CD14-positive monocyte (primary cell): ENCODE measurements around the gene ATP23. TPM values are rescaled to one million over a fixed set of nuclear protein-coding genes. Genes with fewer than 3 reads are reported as not detected.

Experiments used
- DNase-seq, 3 donors: peaks; one replicate each; pipeline ENCODE4 v3.0.0-alpha.2; 2011 to 2022
- H2AFZ ChIP-seq: 2 replicates; pipeline ENCODE4 v1.6.0; 2012; ENCODE audit warnings: mild to moderate bottlenecking, low read depth, low read length, inconsistent platforms; ENCODE audit not compliant: insufficient read depth, poor library complexity, severe bottlenecking
- H3K27ac ChIP-seq, 2 donors: 1 replicate in 1 of 2; 2 replicates in 1 of 2; pipeline ENCODE4 v1.5.1; 2012 to 2013; ENCODE audit warnings: low read length in 2 of 2, control low read depth in 1 of 2, inconsistent platforms in 1 of 2, low read depth in 1 of 2, mild to moderate bottlenecking in 1 of 2
- H3K27me3 ChIP-seq, 2 donors: one replicate each; pipeline versions ENCODE4 v1.6.0 to v1.6.1; 2011 to 2013; ENCODE audit warnings: low read length in 2 of 2; ENCODE audit not compliant: control insufficient read depth in 2 of 2, insufficient read depth in 2 of 2
- H3K36me3 ChIP-seq, 2 donors: replicated peaks in 1 of 2; 1 replicate in 1 of 2; 2 replicates in 1 of 2; pipeline versions ENCODE4 v1.5.1 to v1.6.1; 2012 to 2013; ENCODE audit warnings: low read length in 2 of 2, control low read depth in 1 of 2, inconsistent platforms in 1 of 2, mild to moderate bottlenecking in 1 of 2; ENCODE audit not compliant: insufficient read depth in 2 of 2, control insufficient read depth in 1 of 2
- H3K4me1 ChIP-seq, 2 donors: 1 replicate in 1 of 2; 2 replicates in 1 of 2; pipeline versions ENCODE4 v1.5.1 to v1.6.1; 2012 to 2013; ENCODE audit warnings: low read length in 2 of 2, control low read depth in 1 of 2, inconsistent platforms in 1 of 2, mild to moderate bottlenecking in 1 of 2, moderate library complexity in 1 of 2; ENCODE audit not compliant: insufficient read depth in 2 of 2, control insufficient read depth in 1 of 2
- H3K4me2 ChIP-seq: replicated peaks from 2 replicates; pipeline ENCODE3; 2012; ENCODE audit warnings: low read length, moderate library complexity, mild to moderate bottlenecking; ENCODE audit not compliant: poor library complexity, severe bottlenecking; ENCODE audit errors: extremely low read depth
- H3K4me3 ChIP-seq, 3 experiments: fragments of 200-600 bp in 1 of 3; sonication (generic) in 1 of 3; replicated peaks in 1 of 3; 1 replicate in 2 of 3; 2 replicates in 1 of 3; pipeline ENCODE4 v1.5.1; 2011 to 2013; ENCODE audit warnings: low read length in 3 of 3, mild to moderate bottlenecking in 3 of 3, control low read depth in 2 of 3, low read depth in 2 of 3, inconsistent platforms in 1 of 3, moderate library complexity in 1 of 3
- H3K79me2 ChIP-seq: 2 replicates; pipeline ENCODE4 v1.6.0; 2012; ENCODE audit warnings: mild to moderate bottlenecking, control low read depth, inconsistent platforms, low read length, moderate library complexity; ENCODE audit not compliant: insufficient read depth
- H3K9ac ChIP-seq: 2 replicates; pipeline ENCODE4 v1.6.0; 2017; ENCODE audit warnings: low read length, mild to moderate bottlenecking; ENCODE audit not compliant: insufficient read depth, poor library complexity, severe bottlenecking
- H3K9me3 ChIP-seq, 2 donors: replicated peaks in 1 of 2; 1 replicate in 1 of 2; 2 replicates in 1 of 2; pipeline versions ENCODE4 v1.5.1 to v1.6.1; 2012 to 2013; ENCODE audit warnings: low read length in 2 of 2, control low read depth in 1 of 2; ENCODE audit not compliant: control insufficient read depth in 1 of 2, insufficient read depth in 1 of 2
- H4K20me1 ChIP-seq: 2 replicates; pipeline ENCODE4 v1.6.0; 2012; ENCODE audit warnings: mild to moderate bottlenecking, low read length, control low read depth, moderate library complexity; ENCODE audit not compliant: insufficient read depth
- H3K27ac Mint-ChIP-seq, 7 donors: one replicate each; pipeline ENCODE4 v1.8.0; 2020; ENCODE audit warnings: mild to moderate bottlenecking in 7 of 7, mixed read lengths in 7 of 7, moderate library complexity in 6 of 7, inconsistent platforms in 2 of 7
- H3K27me3 Mint-ChIP-seq, 3 donors: one replicate each; pipeline ENCODE4 v1.8.0; 2021 to 2022; ENCODE audit warnings: low read depth in 3 of 3, mild to moderate bottlenecking in 3 of 3, mixed read lengths in 3 of 3, moderate library complexity in 3 of 3, inconsistent platforms in 1 of 3
- H3K36me3 Mint-ChIP-seq, 2 donors: one replicate each; pipeline ENCODE4 v1.8.0; 2020; ENCODE audit warnings: mixed read lengths in 2 of 2, inconsistent platforms in 1 of 2, mild to moderate bottlenecking in 1 of 2
- H3K4me1 Mint-ChIP-seq: one replicate; pipeline ENCODE4 v1.8.0; 2020; ENCODE audit warnings: mild to moderate bottlenecking, mixed read lengths
- H3K4me3 Mint-ChIP-seq, 2 donors: one replicate each; pipeline ENCODE4 v1.8.0; 2020; ENCODE audit warnings: mild to moderate bottlenecking in 2 of 2, mixed read lengths in 2 of 2, moderate library complexity in 1 of 2
- H3K9me3 Mint-ChIP-seq, 7 donors: one replicate each; pipeline ENCODE4 v1.8.0; 2020 to 2022; ENCODE audit warnings: mixed read lengths in 7 of 7, mild to moderate bottlenecking in 6 of 7, moderate library complexity in 6 of 7, inconsistent platforms in 2 of 7
- WGBS: methylation state at CpG from one replicate; pipeline ENCODE4 v1.1.5; 2013; ENCODE audit warnings: missing lambda C conversion rate; ENCODE audit not compliant: insufficient coverage; 5-methylcytosine and 5-hydroxymethylcytosine counted together
- intact Hi-C, 2 donors: fragments of 100-400 bp; cut with micrococcal nuclease; formaldehyde crosslinking; loops; one replicate each; pipeline versions ENCODE4 v1.15.0 to v1.15.1; 2023
- polyA plus RNA-seq, 3 donors: library from polyadenylated mRNA; depleted of rRNA in 1 of 3; unstranded in 2 of 3; stranded (reverse) in 1 of 3; fragments of 300-500 nt in 2 of 3; fragments of >200 nt in 1 of 3; fragmentation: Illumina TruSeq in 2 of 3; gene quantifications; 1 replicate in 2 of 3; 2 replicates in 1 of 3; pipeline ENCODE4 v1.2.3, GENCODE V29; 2012 to 2021
- TF ChIP-seq, protein P1 (sequence below): fragments of 200-600 bp; IDR thresholded peaks from one replicate; pipeline ENCODE4 v1.8.0; 2022; ENCODE audit warnings: antibody characterized with exemption, mild to moderate bottlenecking

The ATP23 gene
- polyA plus RNA-seq, 3 donors = 12.4 to 27.5 (median 24.8) TPM

DNA sequence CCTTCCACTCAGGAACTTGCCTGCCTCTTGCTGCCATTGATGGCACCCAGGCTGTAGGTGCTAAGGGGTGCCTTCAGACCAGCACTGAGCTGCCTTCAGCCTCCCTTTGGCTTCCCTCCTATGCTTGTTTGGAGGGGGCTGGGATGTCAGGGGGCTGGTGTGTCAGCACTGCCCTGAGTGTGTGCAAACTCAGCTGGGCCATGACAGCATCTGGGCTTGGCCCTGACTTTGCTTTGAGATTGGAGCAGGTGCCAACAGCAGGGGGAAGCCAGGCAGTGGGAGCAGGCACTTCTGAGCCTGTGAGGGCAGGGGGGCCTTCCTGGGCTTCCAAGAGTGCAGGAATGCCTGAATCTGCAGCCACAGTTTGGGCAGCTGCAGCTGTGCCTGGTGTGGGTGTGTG lies 56.9 kb downstream of the ATP23 start:
- Histone ChIP-seq H3K36me3 (no peaks in the 10 kb centered on the region), H3K4me1 (no peaks in the 10 kb centered on the region), H4K20me1 (no peaks in the 10 kb centered on the region), H2AFZ (no peak overlapping the region), H3K27ac (no peak overlapping the region), H3K27me3 (no peaks in the 10 kb centered on the region), H3K9me3 (peaks cover 36 to 37% of the 10 kb centered on the region in 2 donors), H3K9ac (no peak overlapping the region), H3K79me2 (no peaks in the 10 kb centered on the region), H3K4me3 (no peak overlapping the region), H3K4me2 (no peak overlapping the region)
- H3K4me1 Mint-ChIP-seq = peaks cover 4% of the 10 kb centered on the region
- intact Hi-C loops = no loop called here
- H3K27me3 Mint-ChIP-seq = no peaks in the 10 kb centered on the region
- peaks cover 28 to 57% (median 42%) of the 10 kb centered on the region in 7 donors for H3K9me3 Mint-ChIP-seq
- no peaks in the 10 kb centered on the region for H3K36me3 Mint-ChIP-seq
- no peak for DNase-seq
- H3K4me3 Mint-ChIP-seq = no peak overlapping the region
- TF ChIP-seq, protein P1, sequence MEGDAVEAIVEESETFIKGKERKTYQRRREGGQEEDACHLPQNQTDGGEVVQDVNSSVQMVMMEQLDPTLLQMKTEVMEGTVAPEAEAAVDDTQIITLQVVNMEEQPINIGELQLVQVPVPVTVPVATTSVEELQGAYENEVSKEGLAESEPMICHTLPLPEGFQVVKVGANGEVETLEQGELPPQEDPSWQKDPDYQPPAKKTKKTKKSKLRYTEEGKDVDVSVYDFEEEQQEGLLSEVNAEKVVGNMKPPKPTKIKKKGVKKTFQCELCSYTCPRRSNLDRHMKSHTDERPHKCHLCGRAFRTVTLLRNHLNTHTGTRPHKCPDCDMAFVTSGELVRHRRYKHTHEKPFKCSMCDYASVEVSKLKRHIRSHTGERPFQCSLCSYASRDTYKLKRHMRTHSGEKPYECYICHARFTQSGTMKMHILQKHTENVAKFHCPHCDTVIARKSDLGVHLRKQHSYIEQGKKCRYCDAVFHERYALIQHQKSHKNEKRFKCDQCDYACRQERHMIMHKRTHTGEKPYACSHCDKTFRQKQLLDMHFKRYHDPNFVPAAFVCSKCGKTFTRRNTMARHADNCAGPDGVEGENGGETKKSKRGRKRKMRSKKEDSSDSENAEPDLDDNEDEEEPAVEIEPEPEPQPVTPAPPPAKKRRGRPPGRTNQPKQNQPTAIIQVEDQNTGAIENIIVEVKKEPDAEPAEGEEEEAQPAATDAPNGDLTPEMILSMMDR = no peak
- no peak overlapping the region for H3K27ac Mint-ChIP-seq

DNA sequence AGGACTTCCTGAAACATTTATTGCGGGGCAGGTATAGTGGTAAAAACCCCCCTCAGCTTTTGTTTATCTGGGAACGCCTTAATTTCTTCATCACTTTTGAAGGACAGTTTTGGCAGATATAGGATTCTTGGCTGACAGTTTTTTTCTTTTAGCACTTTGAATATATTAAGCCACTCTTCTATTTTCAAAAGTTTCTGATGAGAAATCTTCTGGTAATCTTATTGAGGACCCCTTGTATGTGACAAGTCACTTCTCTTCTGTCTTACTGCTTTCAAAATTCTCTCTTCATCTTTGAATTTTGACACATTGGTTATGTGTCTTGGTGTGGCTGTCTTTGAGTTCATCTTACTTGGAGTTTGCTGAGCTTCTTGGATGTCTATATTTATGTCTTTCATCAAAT lies 59.1 kb downstream of the ATP23 start:
- peaks cover 31 to 36% of the 10 kb centered on the region in 2 donors for H3K9me3 ChIP-seq
- TF ChIP-seq, protein P1 = no peak
- intact Hi-C loops = no loop called here
- Mint-ChIP-seq H3K27ac (no peak overlapping the region), H3K27me3 (no peaks in the 10 kb centered on the region), H3K36me3 (no peaks in the 10 kb centered on the region), H3K4me3 (no peak overlapping the region), H3K4me1 (no peaks in the 10 kb centered on the region), H3K9me3 (peaks cover 35 to 54% (median 41%) of the 10 kb centered on the region in 7 donors)
- no peak overlapping the region for H3K4me3 ChIP-seq
- H3K4me1 ChIP-seq = no peaks in the 10 kb centered on the region
- no peak overlapping the region for H3K9ac ChIP-seq
- H2AFZ ChIP-seq = no peak overlapping the region
- H3K36me3 ChIP-seq = no peaks in the 10 kb centered on the region
- H3K27me3 ChIP-seq = no peaks in the 10 kb centered on the region
- H3K4me2 ChIP-seq = no peak overlapping the region
- no peaks in the 10 kb centered on the region for H3K79me2 ChIP-seq
- no peak for DNase-seq
- WGBS = no CpG with 5 or more reads among the region's 2 CpGs
- H4K20me1 ChIP-seq = no peaks in the 10 kb centered on the region
- no peak overlapping the region for H3K27ac ChIP-seq
